K562 (cell line): Measurements from ENCODE around the gene ARHGEF1. TPM values are rescaled to one million over a fixed set of nuclear protein-coding genes. Genes with fewer than 3 reads are reported as not detected.

Experiments
- ATAC-seq: fragments of 200-7000 bp; cut with Tn5 transposase; 3 replicates; pipeline ENCODE4 v1.9.1; 2020; ENCODE audit warnings: moderate library complexity
- BruUV-seq: library from RNA; stranded (reverse); fragments of 400-500 nt; replicated peaks from 2 replicates; lab custom pipeline; 2021; lab: Mats Ljungman, UMichigan
- CTCF ChIA-PET: fragments of 300-600 bp; formaldehyde crosslinking; extraction: SDS; loops from one replicate; lab custom pipeline; 2021; ENCODE audit warnings: low intra/inter-chr PET ratio; lab: Yijun Ruan, JAX
- POLR2A ChIA-PET: fragments of 300-600, 350-650 bp; sonication (Branson Sonifier 250); formaldehyde crosslinking; extraction: SDS; loops from one replicate; lab custom pipeline; 2021; ENCODE audit warnings: antibody characterized with exemption, inconsistent platforms; lab: Yijun Ruan, JAX
- DNase-seq, 4 experiments: peaks; one replicate each; pipeline versions ENCODE4 v3.0.0 to v3.0.0-alpha.2; 2011 to 2018; ENCODE audit warnings: low spot score in 3 of 4, mixed read lengths in 3 of 4; ENCODE audit errors: extremely low read depth in 1 of 4
- FAIRE-seq: peaks from 2 replicates; lab custom pipeline; 2011; peaks lifted over from hg19 to GRCh38; lab: Jason Lieb, UNC
- H2AFZ ChIP-seq: 2 replicates; pipeline ENCODE4 v1.6.0; 2011; ENCODE audit warnings: low read depth, low read length, control low read depth, inconsistent platforms
- H3K27ac ChIP-seq: fragments of 200-600 bp; 3 replicates; pipeline ENCODE4 v1.8.0; 2011; ENCODE audit warnings: low read depth, mild to moderate bottlenecking, control low read depth, inconsistent platforms, low read length, moderate library complexity, mixed read lengths; ENCODE audit errors: extremely low read depth
- H3K27me3 ChIP-seq, 2 experiments: fragments of 300-600 bp in 1 of 2; 2 replicates in 1 of 2; 3 replicates in 1 of 2; pipeline versions ENCODE4 v1.6.0 to v1.8.0; 2011; ENCODE audit warnings: inconsistent platforms in 2 of 2, low read length in 2 of 2, mild to moderate bottlenecking in 1 of 2, mixed read lengths in 1 of 2, moderate library complexity in 1 of 2; ENCODE audit not compliant: control insufficient read depth in 2 of 2, insufficient read depth in 2 of 2
- H3K36me3 ChIP-seq: fragments of 300-600 bp; 3 replicates; pipeline ENCODE4 v1.8.0; 2011; ENCODE audit warnings: mild to moderate bottlenecking, low read length, inconsistent platforms; ENCODE audit not compliant: control insufficient read depth, insufficient read depth
- H3K4me1 ChIP-seq, 2 experiments: fragments of 200-600 bp in 1 of 2; replicated peaks in 1 of 2; 2 replicates in 1 of 2; 3 replicates in 1 of 2; pipeline versions ENCODE4 v1.5.1 to v1.8.0; 2011; ENCODE audit warnings: inconsistent platforms in 2 of 2, low read length in 2 of 2, mild to moderate bottlenecking in 1 of 2, mixed read lengths in 1 of 2, moderate library complexity in 1 of 2; ENCODE audit not compliant: control insufficient read depth in 2 of 2, insufficient read depth in 2 of 2
- H3K4me2 ChIP-seq: 2 replicates; pipeline ENCODE4 v1.6.1; 2011; ENCODE audit warnings: low read length, control low read depth, inconsistent platforms, mixed read lengths; ENCODE audit not compliant: insufficient read depth
- H3K4me3 ChIP-seq: fragments of 200-600 bp; sonication (generic), shearing (Covaris generic); 2 replicates; pipeline ENCODE4 v1.5.1; 2016; ENCODE audit warnings: control low read depth, inconsistent platforms
- H3K79me2 ChIP-seq: fragments of 200-600 bp; 3 replicates; pipeline ENCODE4 v1.8.0; 2011; ENCODE audit warnings: low read length, inconsistent platforms; ENCODE audit not compliant: control insufficient read depth, insufficient read depth
- H3K9ac ChIP-seq, 2 experiments: 2 replicates each; pipeline versions ENCODE4 v1.6.0 to v1.6.1; 2011; ENCODE audit warnings: low read depth in 2 of 2, low read length in 2 of 2, control low read depth in 1 of 2, inconsistent platforms in 1 of 2, mild to moderate bottlenecking in 1 of 2, mixed read lengths in 1 of 2; ENCODE audit not compliant: insufficient read depth in 1 of 2
- H3K9me1 ChIP-seq: one replicate; pipeline ENCODE4 v1.6.0; 2011; ENCODE audit warnings: inconsistent platforms, mild to moderate bottlenecking, low read length, moderate library complexity; ENCODE audit not compliant: control insufficient read depth, insufficient read depth
- H3K9me3 ChIP-seq: replicated peaks from 2 replicates; pipeline ENCODE4 v1.5.1; 2011; ENCODE audit warnings: low read depth, low read length, inconsistent platforms; ENCODE audit not compliant: control insufficient read depth, insufficient read depth
- H4K20me1 ChIP-seq: replicated peaks from 2 replicates; pipeline ENCODE4 v1.6.1; 2011; ENCODE audit warnings: low read length, inconsistent platforms, mixed read lengths; ENCODE audit not compliant: control insufficient read depth, insufficient read depth
- MEF2A ChIP-seq: IDR thresholded peaks from 2 replicates; pipeline ENCODE4 v1.6.1; 2011; ENCODE audit warnings: low read depth, mild to moderate bottlenecking, low read length, moderate library complexity; ENCODE audit not compliant: control insufficient read depth
- PKNOX1 ChIP-seq: fragments of 450-650 bp; IDR thresholded peaks from 2 replicates; pipeline ENCODE4 v1.6.1; 2016
- SMAD4 ChIP-seq: fragments of 250-450 bp; sonication (Bioruptor Pico); conservative IDR thresholded peaks from 2 replicates; pipeline ENCODE4 v1.8.0; 2021; ENCODE audit warnings: inconsistent platforms, mild to moderate bottlenecking, moderate library complexity
- SPI1 ChIP-seq: IDR thresholded peaks from 2 replicates; pipeline ENCODE4 v1.6.1; 2011; ENCODE audit warnings: low read depth, low read length, control low read depth, borderline replicate concordance
- WGBS: fragments of 100-300 bp; shearing (Covaris generic); methylation state at CpG from one replicate; pipeline ENCODE4 v1.1.6; 2016; ENCODE audit warnings: low coverage, mixed read lengths; ENCODE audit not compliant: insufficient coverage; ENCODE audit errors: missing lambda C conversion rate; 5-methylcytosine and 5-hydroxymethylcytosine counted together
- in situ Hi-C: fragments of 300-500 bp; cut with MboI; formaldehyde crosslinking; loops from 4 replicates; pipeline ENCODE4 v1.15.0; 2018; ENCODE audit warnings: inconsistent platforms, mixed read lengths
- intact Hi-C: fragments of 100-400 bp; cut with micrococcal nuclease; formaldehyde crosslinking; loops from 2 replicates; pipeline ENCODE4 v1.14.2; 2022
- polyA plus RNA-seq, 8 experiments: library from polyadenylated mRNA; depleted of rRNA in 4 of 8; stranded (reverse) in 5 of 8; unstranded in 3 of 8; fragments of >200 nt; fragmentation: Nextera tagmentation in 2 of 8; fragmentation: Illumina TruSeq in 1 of 8; extraction: Ambion mirVana in 2 of 8; extraction: Trizol in 1 of 8; gene quantifications; 2 replicates each; pipeline versions ENCODE4 v1.2.1 to v1.2.3, GENCODE V29; 2011 to 2014; ENCODE audit warnings: inconsistent platforms in 1 of 8, missing spikeins in 1 of 8
- total RNA-seq, 7 experiments: library from RNA; depleted of rRNA in 6 of 7; stranded (reverse); fragments of >200 nt in 6 of 7; fragmentation: Illumina TruSeq in 2 of 7; extraction: Trizol in 2 of 7; gene quantifications; 2 replicates each; pipeline versions ENCODE4 v1.2.1 to v1.2.3, GENCODE V29; 2011 to 2021; ENCODE audit warnings: low replicate concordance in 1 of 7

The ARHGEF1 gene
- total and polyA plus RNA-seq, 9 of the 15 experiments (the other 6 are each of a cell fraction or from before 2014, with no cell fraction given), result 1.9 to 149 (median 29.8) TPM

- CTCF ChIA-PET, result no interaction called here
- no peak for FAIRE-seq
- H3K36me3 ChIP-seq, result no peaks in the 10 kb centered on the region
- H3K79me2 ChIP-seq, result no peaks in the 10 kb centered on the region
- no peak overlapping the region for H3K9ac ChIP-seq
- WGBS, result 5% methylated on average over 2 of the region's 2 CpGs
- no peaks in the 10 kb centered on the region for H3K4me1 ChIP-seq
- H4K20me1 ChIP-seq, result no peaks in the 10 kb centered on the region
- TF ChIP-seq MEF2A (no peak), PKNOX1 (peak; percentile 82)
- POLR2A ChIA-PET, result interaction anchor here (0.7 kb wide), 1 partner anchor 501 kb away, joined by 3 read pairs; no protein-coding TSS in a partner anchor
- BruUV-seq, result no TSS peak
- no peaks in the 10 kb centered on the region for H3K9me3 ChIP-seq
- in situ Hi-C loops, result no loop called here
- no peak for ATAC-seq
- H2AFZ ChIP-seq, result no peak overlapping the region
- no peak overlapping the region for H3K4me2 ChIP-seq
- no peak for DNase-seq
- peaks cover 14 to 22% of the 10 kb centered on the region in 2 experiments; a peak in 4 of 5 replicates for H3K27me3 ChIP-seq
- intact Hi-C loops, result no loop called here
- no peak overlapping the region for H3K27ac ChIP-seq
- no peaks in the 10 kb centered on the region for H3K9me1 ChIP-seq
- H3K4me3 ChIP-seq, result no peak overlapping the region
Observed at GRCh38 chr19:41853344-41853743, 29.6 kb upstream of the ARHGEF1 start.

GRCh38 chr19:41853768-41854167 is 29.2 kb upstream of the ARHGEF1 start:
- 3% methylated on average over 2 of the region's 2 CpGs for WGBS
- Histone ChIP-seq H3K27me3 (peaks cover 14 to 22% of the 10 kb centered on the region in 2 experiments; a peak in 4 of 5 replicates), H3K4me3 (no peak overlapping the region), H3K79me2 (no peaks in the 10 kb centered on the region), H3K36me3 (no peaks in the 10 kb centered on the region)
- no TSS peak for BruUV-seq
- TF ChIP-seq SMAD4 (no peak), SPI1 (peak; percentile 93)
- TF ChIP-seq, all 486 proteins: peak for 1
- Histone ChIP-seq H3K9ac (no peak overlapping the region), H2AFZ (no peak overlapping the region), H3K9me1 (no peaks in the 10 kb centered on the region), H4K20me1 (no peaks in the 10 kb centered on the region), H3K4me1 (no peaks in the 10 kb centered on the region), H3K9me3 (no peaks in the 10 kb centered on the region), H3K4me2 (no peak overlapping the region), H3K27ac (no peak overlapping the region)
- ChIA-PET POLR2A (interaction anchor here (0.7 kb wide), 1 partner anchor 500 kb away, joined by 3 read pairs; no protein-coding TSS in a partner anchor), CTCF (no interaction called here)
- in situ Hi-C loops (no loop called here), intact Hi-C loops (no loop called here)
- ATAC-seq, result no peak
- no peak for FAIRE-seq
- no peak for DNase-seq
